Activated T-helper 17 cell treated with anti-CD3 and anti-CD28 coated beads, Interleukin-2, amount 50 U/mL, for 72 hours (primary cell): ENCODE data around the gene ECHS1. TPM values are rescaled to one million over a fixed set of nuclear protein-coding genes. Genes with fewer than 3 reads are reported as not detected.

ENCODE experiments used
- ATAC-seq: fragments of 150-1000 bp; cut with Tn5 transposase; replicated peaks from 2 replicates; pipeline ENCODE4 v1.10.0; 2021; ENCODE audit warnings: mild to moderate bottlenecking, moderate library complexity
- H3K27ac Mint-ChIP-seq: one replicate; pipeline ENCODE4 v1.8.0; 2022; ENCODE audit warnings: mixed read lengths
- H3K27me3 Mint-ChIP-seq: one replicate; pipeline ENCODE4 v1.8.0; 2022; ENCODE audit warnings: mixed read lengths
- H3K36me3 Mint-ChIP-seq: one replicate; pipeline ENCODE4 v1.8.0; 2022; ENCODE audit warnings: low read depth, mild to moderate bottlenecking, mixed read lengths
- H3K4me1 Mint-ChIP-seq: one replicate; pipeline ENCODE4 v1.8.0; 2022; ENCODE audit warnings: mixed read lengths
- H3K4me3 Mint-ChIP-seq: one replicate; pipeline ENCODE4 v1.8.0; 2022; ENCODE audit warnings: mild to moderate bottlenecking, mixed read lengths
- H3K9me3 Mint-ChIP-seq: one replicate; pipeline ENCODE4 v1.8.0; 2022; ENCODE audit warnings: mixed read lengths
- total RNA-seq, 2 donors: library from RNA; stranded (reverse); gene quantifications; one replicate each; pipeline ENCODE4 v1.2.3, GENCODE V29; 2022

The ECHS1 gene
- total RNA-seq, 2 donors from 2014 or later: 61.3 to 73.8 TPM

GRCh38 chr10:133361773-133362441 is 11.2 kb downstream of the ECHS1 start:
- no peaks in the 10 kb centered on the region for H3K9me3 Mint-ChIP-seq
- H3K27ac Mint-ChIP-seq: peak overlapping the region; percentile 56
- peaks cover 6% of the 10 kb centered on the region for H3K4me1 Mint-ChIP-seq
- no peak for ATAC-seq
- peak overlapping the region; percentile 12 for H3K4me3 Mint-ChIP-seq
- peaks cover 44% of the 10 kb centered on the region for H3K36me3 Mint-ChIP-seq
- no peaks in the 10 kb centered on the region for H3K27me3 Mint-ChIP-seq

GRCh38 chr10:133361227-133361626 is 11.9 kb downstream of the ECHS1 start:
- Mint-ChIP-seq H3K9me3 (no peaks in the 10 kb centered on the region), H3K36me3 (peaks cover 43% of the 10 kb centered on the region), H3K4me1 (peaks cover 6% of the 10 kb centered on the region), H3K27me3 (no peaks in the 10 kb centered on the region), H3K4me3 (peak overlapping the region; percentile 12), H3K27ac (peak overlapping the region; percentile 56)
- ATAC-seq: no peak

- no peaks in the 10 kb centered on the region for H3K27me3 Mint-ChIP-seq
- no peak overlapping the region for H3K4me3 Mint-ChIP-seq
- peaks cover 32% of the 10 kb centered on the region for H3K36me3 Mint-ChIP-seq
- ATAC-seq: no peak
- H3K9me3 Mint-ChIP-seq: no peaks in the 10 kb centered on the region
- peaks cover 6% of the 10 kb centered on the region for H3K4me1 Mint-ChIP-seq
- H3K27ac Mint-ChIP-seq: no peak overlapping the region
Measured at GRCh38 chr10:133359972-133360610, 13.1 kb downstream of the ECHS1 start.

GRCh38 chr10:133359554-133359971 is 13.6 kb downstream of the ECHS1 start:
- no peak for ATAC-seq
- peaks cover 26% of the 10 kb centered on the region for H3K36me3 Mint-ChIP-seq
- no peaks in the 10 kb centered on the region for H3K27me3 Mint-ChIP-seq
- no peak overlapping the region for H3K27ac Mint-ChIP-seq
- no peak overlapping the region for H3K4me3 Mint-ChIP-seq
- no peaks in the 10 kb centered on the region for H3K9me3 Mint-ChIP-seq
- peaks cover 6% of the 10 kb centered on the region for H3K4me1 Mint-ChIP-seq

DNA sequence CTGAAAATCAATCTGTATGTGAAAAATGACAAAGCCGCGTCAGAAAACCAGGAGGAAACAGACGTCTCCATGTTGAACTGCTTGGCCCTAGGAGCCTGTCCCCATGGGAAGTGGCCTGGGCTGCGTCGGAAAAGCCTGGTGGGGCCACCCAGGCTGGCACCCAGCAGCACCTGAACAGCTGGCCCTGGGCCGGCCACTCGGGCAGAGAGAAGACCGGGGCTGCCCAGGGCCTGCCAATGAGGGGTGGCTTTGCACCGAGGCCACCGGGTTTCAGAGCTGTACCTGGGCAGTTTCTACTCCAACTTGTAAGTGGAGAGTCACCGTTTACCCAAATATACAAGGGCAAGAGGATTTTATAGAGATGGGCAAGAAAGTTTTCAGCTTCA is 14.2 kb downstream of the ECHS1 start:
- H3K27ac Mint-ChIP-seq: no peak overlapping the region
- H3K4me3 Mint-ChIP-seq: no peak overlapping the region
- no peaks in the 10 kb centered on the region for H3K27me3 Mint-ChIP-seq
- H3K36me3 Mint-ChIP-seq: peaks cover 21% of the 10 kb centered on the region
- peaks cover 6% of the 10 kb centered on the region for H3K4me1 Mint-ChIP-seq
- H3K9me3 Mint-ChIP-seq: no peaks in the 10 kb centered on the region
- ATAC-seq: no peak

DNA sequence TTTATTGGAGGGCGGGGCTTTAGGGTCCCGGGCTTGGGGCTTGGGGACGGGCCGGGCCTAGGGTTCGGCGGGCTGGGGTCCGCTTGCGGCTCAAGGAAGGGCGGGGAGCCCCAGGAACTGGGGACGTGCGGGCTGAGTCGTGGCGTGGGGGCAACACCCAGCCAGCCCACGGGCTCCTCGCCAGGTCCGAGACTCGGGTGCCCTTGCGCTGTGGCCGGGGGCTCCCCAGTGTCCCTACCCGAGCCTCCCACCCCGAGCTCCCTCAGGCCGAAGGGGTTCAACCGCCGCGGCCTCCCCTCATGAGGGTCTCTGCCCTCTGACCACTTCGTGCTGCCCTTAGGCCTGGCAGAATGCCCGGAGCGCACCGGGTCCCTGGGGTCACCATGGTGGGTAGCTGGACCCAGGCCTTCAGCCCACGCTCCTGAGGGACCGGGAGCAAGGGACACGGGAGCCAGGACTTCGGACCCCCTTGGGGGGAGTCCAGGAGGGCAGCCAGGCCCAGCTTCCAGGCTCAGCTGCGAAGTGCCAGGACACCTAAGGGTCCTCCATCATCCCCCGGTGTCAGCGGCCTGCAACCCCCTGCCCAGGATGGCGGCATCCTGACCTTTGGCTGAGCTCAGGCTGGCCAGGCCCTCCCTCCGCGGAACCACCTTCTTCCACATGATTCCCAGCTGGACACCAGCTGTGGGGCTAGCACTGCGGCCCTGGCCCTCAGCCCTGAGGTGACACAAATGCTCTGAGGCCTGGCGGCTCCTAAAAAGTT is 14.8 kb downstream of the ECHS1 start:
- peaks cover 6% of the 10 kb centered on the region for H3K4me1 Mint-ChIP-seq
- no peak overlapping the region for H3K4me3 Mint-ChIP-seq
- no peak for ATAC-seq
- no peaks in the 10 kb centered on the region for H3K27me3 Mint-ChIP-seq
- no peaks in the 10 kb centered on the region for H3K9me3 Mint-ChIP-seq
- H3K36me3 Mint-ChIP-seq: peaks cover 18% of the 10 kb centered on the region
- H3K27ac Mint-ChIP-seq: no peak overlapping the region

- Mint-ChIP-seq H3K4me3 (peak within 1 kb of the TSS; percentile 53), H3K27ac (no peak within 1 kb of the TSS), H3K36me3 (peaks cover 10% of the 10 kb centered on the region), H3K4me1 (peaks cover 6% of the 10 kb centered on the region), H3K9me3 (no peaks in the 10 kb centered on the region), H3K27me3 (no peaks in the 10 kb centered on the region)
- peak; percentile 87 for ATAC-seq
Measured at GRCh38 chr10:133357285-133358161, 15.6 kb downstream of the ECHS1 start, which contains the start of gene FUOM. FUOM (minus strand) TSS chr10:133358019; CDS start chr10:133358007, 12 bp downstream.

DNA sequence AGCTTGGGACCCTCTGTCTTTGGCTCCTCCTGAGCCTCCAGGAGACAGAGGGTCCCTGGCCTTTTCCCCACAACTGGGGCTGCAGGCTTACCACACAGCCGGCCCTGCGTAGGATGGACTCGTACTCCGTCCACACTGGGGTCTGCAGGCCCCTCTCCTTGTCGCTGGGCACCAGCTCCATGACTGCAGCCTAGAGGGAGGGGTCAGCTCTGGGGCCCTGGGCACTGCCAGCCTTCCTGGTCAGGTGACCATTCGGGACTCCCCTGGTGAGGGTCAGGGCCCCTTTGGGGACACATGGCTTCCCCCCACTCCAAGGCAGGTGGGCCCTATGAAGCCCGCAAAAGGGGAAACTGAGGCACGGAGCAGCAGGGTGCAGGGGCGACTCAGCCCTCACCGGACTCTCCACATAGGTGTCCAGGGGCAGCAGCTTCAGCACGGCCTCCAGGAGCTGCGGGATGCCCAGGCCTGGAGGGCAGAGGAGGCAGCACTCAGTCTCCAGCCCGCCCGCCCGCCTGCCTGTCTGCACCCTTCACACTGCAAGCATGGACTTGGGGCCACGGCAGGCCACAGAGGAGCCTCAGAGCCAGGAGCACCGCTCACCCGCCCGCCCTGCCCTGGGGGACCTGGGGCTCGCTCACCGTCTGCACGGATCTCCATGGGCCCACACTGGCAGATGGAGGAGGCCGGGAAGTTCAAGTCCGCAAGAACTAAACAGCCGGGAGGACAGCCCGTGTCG is 16.4 kb downstream of the ECHS1 start:
- Mint-ChIP-seq H3K27me3 (no peaks in the 10 kb centered on the region), H3K9me3 (no peaks in the 10 kb centered on the region), H3K27ac (no peak overlapping the region), H3K36me3 (peaks cover 2% of the 10 kb centered on the region), H3K4me1 (peaks cover 2% of the 10 kb centered on the region), H3K4me3 (peak overlapping the region; percentile 53)
- ATAC-seq: peak; percentile 2

DNA sequence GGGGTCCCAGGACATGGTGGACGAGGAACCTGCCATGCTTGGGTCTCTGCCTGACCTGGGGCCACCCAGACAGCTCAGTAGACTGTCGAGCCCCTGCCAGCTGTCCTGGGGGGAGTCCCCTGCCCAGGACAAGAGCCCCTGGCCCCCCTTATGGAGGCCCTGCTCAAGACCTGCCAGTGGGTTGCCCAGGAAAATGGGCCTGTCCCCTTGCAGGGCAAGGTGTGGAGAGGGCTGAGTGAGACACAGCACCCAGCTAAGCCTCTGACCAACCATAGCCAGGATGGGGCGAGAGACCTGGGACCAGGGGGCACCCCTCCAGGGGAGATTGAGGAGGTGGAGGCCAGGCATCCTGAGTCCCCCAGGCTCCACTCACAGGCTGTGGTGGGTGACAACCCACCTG is 17.2 kb downstream of the ECHS1 start:
- Mint-ChIP-seq H3K4me3 (peak overlapping the region; percentile 53), H3K9me3 (no peaks in the 10 kb centered on the region), H3K36me3 (no peaks in the 10 kb centered on the region), H3K4me1 (no peaks in the 10 kb centered on the region), H3K27ac (no peak overlapping the region), H3K27me3 (no peaks in the 10 kb centered on the region)
- ATAC-seq: no peak

DNA sequence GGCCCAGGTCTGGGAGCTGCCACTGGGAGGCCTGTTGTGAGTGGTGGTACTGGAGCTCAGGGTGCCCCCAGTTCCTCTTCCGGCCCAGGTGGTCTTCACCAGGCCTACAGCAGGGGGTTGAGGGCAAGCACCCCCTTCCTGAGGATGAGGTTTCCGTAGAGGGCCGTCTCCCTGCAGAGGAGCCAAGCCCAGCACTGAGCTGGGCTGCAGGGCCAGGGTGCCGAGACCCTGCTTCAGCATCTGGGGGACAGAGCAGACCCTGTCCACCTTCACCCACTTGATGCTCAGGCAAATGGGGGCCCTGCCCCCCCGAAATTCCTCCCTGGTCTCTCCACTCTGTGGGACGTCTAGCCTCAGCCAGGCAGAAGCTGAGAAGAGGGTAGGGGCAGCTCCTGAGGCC is 17.9 kb downstream of the ECHS1 start:
- H3K27ac Mint-ChIP-seq: no peak overlapping the region

GRCh38 chr10:133354672-133355240 is 18.4 kb downstream of the ECHS1 start:
- Mint-ChIP-seq H3K27ac (no peak overlapping the region), H3K4me1 (no peaks in the 10 kb centered on the region), H3K9me3 (no peaks in the 10 kb centered on the region), H3K27me3 (no peaks in the 10 kb centered on the region), H3K4me3 (no peak overlapping the region), H3K36me3 (no peaks in the 10 kb centered on the region)
- no peak for ATAC-seq

More for the DNA sequence above, 17.9 kb downstream of the ECHS1 start:
- Mint-ChIP-seq H3K4me1 (no peaks in the 10 kb centered on the region), H3K9me3 (no peaks in the 10 kb centered on the region), H3K4me3 (no peak overlapping the region), H3K36me3 (no peaks in the 10 kb centered on the region), H3K27me3 (no peaks in the 10 kb centered on the region)
- ATAC-seq: no peak

DNA sequence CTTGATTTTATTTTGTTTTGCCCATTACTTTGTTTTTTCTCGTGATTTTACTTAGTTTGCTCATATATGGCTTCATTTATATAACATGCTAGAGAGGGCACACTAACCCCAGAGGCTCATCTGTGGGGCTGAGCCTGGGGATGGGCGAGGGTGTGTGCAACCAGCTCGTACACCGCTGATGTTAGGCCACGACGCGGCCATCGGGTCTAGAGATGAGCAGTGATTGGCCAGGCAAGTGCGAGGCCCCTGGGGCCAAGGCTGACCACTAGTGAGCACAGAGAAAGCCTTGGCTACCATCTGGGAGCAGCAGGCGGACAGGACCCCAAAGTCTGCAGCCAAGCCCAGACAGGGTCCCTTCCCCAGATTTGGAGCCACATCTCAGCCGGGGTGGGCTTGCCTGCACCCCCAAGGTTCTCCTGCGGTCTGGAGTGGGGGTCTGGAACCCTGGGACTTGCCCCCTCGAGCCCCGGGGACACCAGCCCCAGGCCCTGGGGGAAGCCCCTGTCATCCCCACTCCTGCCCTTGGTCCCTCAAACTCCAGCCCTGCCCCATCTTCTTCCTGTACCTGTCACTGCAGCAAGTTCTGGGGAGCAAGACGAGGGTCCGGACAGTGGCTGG is 19.1 kb downstream of the ECHS1 start:
- no peaks in the 10 kb centered on the region for H3K9me3 Mint-ChIP-seq
- H3K36me3 Mint-ChIP-seq: no peaks in the 10 kb centered on the region
- H3K27ac Mint-ChIP-seq: no peak overlapping the region
- H3K4me3 Mint-ChIP-seq: no peak overlapping the region
- H3K27me3 Mint-ChIP-seq: peaks cover 3% of the 10 kb centered on the region
- no peak for ATAC-seq
- H3K4me1 Mint-ChIP-seq: peaks cover 3% of the 10 kb centered on the region
